HG02870 (cell line): ENCODE measurements around the gene URM1.

Experiments
- ATAC-seq: cut with Tn5 transposase; IDR thresholded peaks from one replicate; pipeline ENCODE4 v1.9.1; 2021; ENCODE audit warnings: mild to moderate bottlenecking, moderate library complexity; ENCODE audit not compliant: unreplicated experiment

The URM1 gene

GRCh38 chr9:128424268-128424780 lies 53.1 kb downstream of the URM1 start:
- ATAC-seq, result no peak

GRCh38 chr9:128428644-128429512 lies 57.7 kb downstream of the URM1 start:
- no peak for ATAC-seq

GRCh38 chr9:128429513-128430086 lies 58.4 kb downstream of the URM1 start:
- no peak for ATAC-seq

- ATAC-seq, result no peak
These were observed 60.0 kb downstream of the URM1 start for GRCh38 chr9:128431207-128431606.

GRCh38 chr9:128434340-128434739 lies 63.2 kb downstream of the URM1 start:
- no peak for ATAC-seq

- ATAC-seq, result no peak
These were observed 64.4 kb downstream of the URM1 start for GRCh38 chr9:128435611-128436010.

GRCh38 chr9:128438343-128439109 lies 67.4 kb downstream of the URM1 start:
- no peak for ATAC-seq

GRCh38 chr9:128439273-128439672 lies 68.1 kb downstream of the URM1 start:
- ATAC-seq, result no peak
